HG02623 (cell line): ENCODE results near the gene KRTAP4-5.
"Not testable (repeated sequence)": the region's sequence is repeated elsewhere in the genome, so short reads cannot be mapped to it uniquely, and the experiment has no call there.

Source experiments
- ATAC-seq: cut with Tn5 transposase; IDR thresholded peaks from one replicate; pipeline ENCODE4 v1.9.1; 2021; ENCODE audit warnings: moderate library complexity; ENCODE audit not compliant: unreplicated experiment

Gene KRTAP4-5

GRCh38 chr17:41149652-41149985, at the start of gene KRTAP4-5:
TSS of gene KRTAP4-5 (minus strand) at chr17:41149825. CDS start at chr17:41149767, 58 bp downstream.
- no peak for ATAC-seq

DNA sequence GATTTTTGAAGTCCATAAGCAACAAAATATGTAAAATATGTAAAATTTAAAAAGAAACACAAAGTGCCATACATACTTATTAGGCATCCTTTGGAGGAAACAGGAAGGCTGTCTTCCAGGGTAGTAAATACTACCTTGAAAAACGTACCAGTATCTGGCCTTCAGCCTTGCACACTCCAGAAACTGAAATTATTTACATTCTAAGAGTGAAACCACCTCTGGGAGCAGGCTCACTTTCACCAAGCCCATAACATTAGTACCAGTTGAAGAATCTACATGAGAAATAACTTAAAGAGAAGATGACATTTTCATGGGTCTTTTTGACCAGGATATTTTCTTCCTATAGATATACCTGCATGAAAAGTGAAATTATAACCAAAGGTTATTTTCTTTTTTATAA, 46.4 kb upstream of the KRTAP4-5 start:
- no peak for ATAC-seq

- ATAC-seq, result no peak
These were observed 40.7 kb upstream of the KRTAP4-5 start for GRCh38 chr17:41190328-41190727.

DNA sequence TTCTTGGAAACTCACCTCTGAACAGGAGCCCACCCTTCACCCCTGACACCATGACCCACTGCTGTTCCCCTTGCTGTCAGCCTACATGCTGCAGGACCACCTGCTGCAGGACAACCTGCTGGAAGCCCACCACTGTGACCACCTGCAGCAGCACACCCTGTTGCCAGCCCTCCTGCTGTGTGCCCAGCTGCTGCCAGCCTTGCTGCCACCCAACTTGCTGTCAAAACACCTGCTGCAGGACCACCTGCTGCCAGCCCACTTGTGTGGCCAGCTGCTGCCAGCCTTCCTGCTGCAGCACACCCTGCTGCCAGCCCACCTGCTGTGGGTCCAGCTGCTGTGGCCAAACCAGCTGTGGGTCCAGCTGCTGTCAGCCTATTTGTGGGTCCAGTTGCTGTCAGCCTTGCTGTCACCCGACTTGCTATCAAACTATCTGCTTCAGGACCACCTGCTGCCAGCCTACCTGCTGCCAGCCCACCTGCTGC, 40.3 kb upstream of the KRTAP4-5 start, which contains the start of gene KRTAP9-1:
Gene KRTAP9-1 (plus strand): TSS at position 51 of the 482 bp plus-strand sequence. CDS start 0 bp downstream, at position 51.
- not testable (repeated sequence) for ATAC-seq

DNA sequence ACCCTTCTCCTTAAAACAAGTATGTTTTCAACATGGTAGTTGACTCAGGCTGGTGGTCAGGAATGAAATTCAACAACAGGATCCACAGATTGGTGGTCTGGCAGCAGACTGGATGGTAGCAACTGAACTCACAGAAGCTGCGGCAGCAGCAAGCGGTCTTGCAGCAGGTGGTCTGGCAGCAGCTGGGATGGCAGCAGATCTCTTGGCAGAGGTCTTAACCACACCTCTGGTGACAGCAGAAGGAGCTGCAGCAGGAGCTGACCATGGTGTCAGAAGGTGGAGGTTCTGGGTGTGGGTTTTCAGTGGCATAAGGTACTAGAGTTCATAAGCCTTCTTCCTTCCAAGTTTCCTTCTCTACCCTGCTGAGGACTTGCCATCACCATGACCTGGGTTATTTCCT, 37.2 kb upstream of the KRTAP4-5 start:
- no peak for ATAC-seq

DNA sequence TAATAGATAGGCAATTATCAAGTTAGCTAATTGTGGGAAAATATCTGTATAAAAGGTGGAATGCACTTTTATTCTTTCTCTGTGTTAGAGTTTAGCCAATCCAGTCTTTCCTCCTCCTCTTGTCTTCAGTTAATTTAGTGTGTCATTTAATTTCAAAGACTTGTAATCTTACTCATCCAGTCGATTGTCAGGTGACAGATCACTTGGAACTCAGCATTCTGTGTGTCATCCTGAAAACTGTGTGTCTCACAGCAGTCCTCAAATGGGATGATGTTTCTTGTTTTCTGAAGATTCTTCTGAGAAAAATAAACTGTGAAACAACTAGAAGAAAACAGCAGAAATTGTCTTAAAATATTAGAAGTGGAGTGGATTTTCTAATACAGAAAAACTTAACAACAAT, 35.4 kb upstream of the KRTAP4-5 start:
- ATAC-seq, result no peak

DNA sequence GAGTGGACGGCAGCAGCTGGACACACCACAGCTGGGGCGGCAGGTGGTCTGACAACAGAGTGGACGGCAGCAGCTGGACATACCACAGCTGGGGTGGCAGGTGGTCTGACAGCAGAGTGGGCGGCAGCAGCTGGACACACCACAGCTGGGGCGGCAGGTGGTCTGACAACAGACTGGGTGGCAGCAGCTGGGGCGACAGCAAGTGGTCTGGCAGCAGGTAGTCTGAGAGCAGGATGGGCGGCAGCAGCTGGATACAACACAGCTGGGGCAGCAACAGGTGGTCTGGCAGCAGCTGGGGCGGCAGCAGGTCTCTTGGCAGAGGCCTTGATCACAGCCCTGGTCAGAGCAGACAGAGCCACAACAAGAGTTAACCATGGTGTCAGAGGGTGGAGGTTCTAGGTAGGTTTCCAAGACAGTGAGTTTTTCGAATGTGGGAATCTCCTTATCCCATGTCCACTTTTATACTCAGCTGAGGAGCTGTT, 34.9 kb upstream of the KRTAP4-5 start, which contains the start of gene KRTAP4-1:
Gene KRTAP4-1 (minus strand): TSS at position 432 of the 482 bp plus-strand sequence. CDS start 57 bp downstream, at position 375.
- ATAC-seq, result no peak

DNA sequence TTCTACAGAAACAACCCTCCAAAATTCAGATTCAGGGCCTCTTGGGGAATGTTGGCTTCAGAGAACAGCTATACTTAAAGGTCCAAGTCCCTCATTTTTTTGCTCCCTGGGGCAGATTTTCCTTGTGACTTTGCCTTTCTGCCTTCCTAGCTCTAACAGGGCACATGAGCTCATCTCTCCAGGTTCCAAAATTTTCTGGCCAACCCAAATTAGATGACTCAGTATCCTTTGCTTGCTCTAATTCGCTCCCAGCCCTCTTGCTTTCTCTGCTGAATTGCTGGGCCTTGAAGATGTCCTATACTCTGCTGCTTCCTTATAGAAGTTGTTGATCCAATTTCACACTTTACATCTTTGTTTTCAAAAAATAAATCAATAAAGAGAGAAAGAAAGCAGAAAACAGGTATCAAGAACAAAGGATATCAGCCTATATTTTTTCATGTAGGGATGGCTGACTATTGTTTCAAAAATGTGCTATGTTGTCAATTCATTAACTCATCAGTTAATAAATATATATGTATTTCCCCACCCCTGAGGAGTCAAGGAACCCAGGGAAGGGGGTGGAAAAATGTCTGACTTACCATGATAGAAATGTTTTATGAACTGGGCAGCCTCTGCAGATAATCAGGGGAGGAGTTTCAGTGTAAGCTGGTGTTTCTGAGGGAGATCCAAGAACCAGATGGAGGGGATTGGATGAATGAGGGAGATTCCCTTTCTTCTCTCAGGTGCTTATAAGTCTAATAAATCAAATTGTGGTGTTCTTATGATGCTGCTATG, 29.4 kb upstream of the KRTAP4-5 start:
- no peak for ATAC-seq

GRCh38 chr17:41178341-41178740, 28.7 kb upstream of the KRTAP4-5 start:
- ATAC-seq, result no peak

GRCh38 chr17:41177727-41178271, 28.2 kb upstream of the KRTAP4-5 start, which contains the start of gene KRTAP4-2:
TSS of gene KRTAP4-2 (minus strand) at chr17:41178221. CDS start at chr17:41178164, 57 bp downstream.
- no peak for ATAC-seq

- no peak for ATAC-seq
These were observed 27.2 kb upstream of the KRTAP4-5 start for GRCh38 chr17:41176744-41177387.

DNA sequence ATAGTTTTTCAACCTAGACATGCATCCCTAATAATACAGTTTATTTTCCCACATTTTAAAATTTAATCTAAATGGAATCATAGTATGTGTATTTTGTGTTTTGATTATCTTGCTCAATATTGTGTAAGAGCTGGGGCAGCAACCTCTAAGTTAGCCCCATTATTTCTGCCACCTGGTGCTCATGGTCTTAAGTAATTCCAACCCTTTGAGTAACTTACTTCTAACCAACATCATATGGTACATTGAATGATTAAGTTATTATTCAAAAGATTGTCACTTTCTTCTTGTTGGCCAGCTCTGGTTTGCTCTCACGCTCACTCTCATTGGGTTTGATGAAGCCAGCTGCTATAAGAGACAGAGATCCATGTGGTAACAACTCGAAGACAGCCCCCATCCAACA, 22.3 kb upstream of the KRTAP4-5 start:
- no peak for ATAC-seq

DNA sequence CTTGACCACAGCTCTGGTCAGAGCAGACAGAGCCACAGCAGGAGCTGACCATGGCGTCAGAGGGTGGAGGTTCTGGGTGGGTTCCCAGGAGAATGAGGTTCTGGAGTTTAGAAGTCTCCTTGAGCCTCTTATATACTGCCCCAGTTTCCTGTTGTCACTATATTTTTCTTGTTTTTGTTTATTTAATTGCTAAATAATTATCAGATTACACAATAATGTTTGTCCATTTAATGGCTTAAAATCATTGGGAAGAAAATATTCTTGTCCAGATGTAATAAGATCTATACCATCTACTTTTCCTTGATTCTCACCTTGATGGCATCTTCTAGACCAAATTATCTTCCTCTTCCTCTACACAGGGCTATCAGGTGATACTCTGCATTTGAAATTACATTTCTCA, 18.5 kb upstream of the KRTAP4-5 start, which contains the start of gene KRTAP4-3:
Gene KRTAP4-3 (minus strand): TSS at position 101 of the 400 bp plus-strand sequence. CDS start 49 bp downstream, at position 52.
- ATAC-seq, result no peak

DNA sequence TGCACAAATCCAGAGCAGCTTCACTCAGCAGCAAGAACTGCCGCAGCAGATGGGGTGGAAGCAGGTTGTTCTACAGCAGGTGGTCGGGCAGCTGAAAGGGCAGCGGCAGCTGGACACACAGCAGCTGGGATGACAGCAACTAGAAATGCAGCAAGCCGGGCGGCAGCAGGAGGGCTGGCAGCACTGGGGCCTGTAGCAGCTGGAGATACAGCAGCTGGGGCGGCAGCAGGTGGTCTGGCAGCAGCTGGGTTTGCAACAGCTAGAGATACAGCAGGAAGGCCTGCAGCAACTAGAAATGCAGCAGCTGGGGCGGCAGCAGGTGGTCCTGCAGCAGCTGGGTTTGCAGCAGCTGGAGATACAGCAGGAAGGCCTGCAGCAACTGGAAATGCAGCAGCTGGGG, 17.9 kb upstream of the KRTAP4-5 start:
- ATAC-seq, result no peak

DNA sequence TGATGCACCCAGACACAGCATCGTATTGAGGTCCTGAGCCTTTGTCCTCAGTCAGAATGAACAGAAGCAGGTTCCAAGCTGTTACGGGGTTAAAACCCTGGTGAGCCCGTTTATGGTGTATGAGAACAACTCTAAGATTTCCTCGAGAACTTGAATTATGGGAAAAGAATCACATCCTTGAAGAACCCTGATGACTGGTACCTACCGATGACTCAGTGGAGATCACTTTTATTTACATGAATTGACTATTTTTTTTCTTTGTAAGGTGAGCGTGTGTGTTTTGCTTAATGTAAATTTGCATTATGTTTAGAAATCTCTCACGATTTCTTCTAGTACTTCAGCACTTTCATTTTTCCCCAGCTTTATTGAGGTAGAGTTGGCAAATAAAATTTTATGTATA, 14.2 kb upstream of the KRTAP4-5 start:
- ATAC-seq, result no peak

GRCh38 chr17:41160648-41161047, 11.0 kb upstream of the KRTAP4-5 start, which contains the start of gene KRTAP4-4:
TSS of gene KRTAP4-4 (minus strand) at chr17:41160748. CDS start at chr17:41160691, 57 bp downstream.
- no peak for ATAC-seq

DNA sequence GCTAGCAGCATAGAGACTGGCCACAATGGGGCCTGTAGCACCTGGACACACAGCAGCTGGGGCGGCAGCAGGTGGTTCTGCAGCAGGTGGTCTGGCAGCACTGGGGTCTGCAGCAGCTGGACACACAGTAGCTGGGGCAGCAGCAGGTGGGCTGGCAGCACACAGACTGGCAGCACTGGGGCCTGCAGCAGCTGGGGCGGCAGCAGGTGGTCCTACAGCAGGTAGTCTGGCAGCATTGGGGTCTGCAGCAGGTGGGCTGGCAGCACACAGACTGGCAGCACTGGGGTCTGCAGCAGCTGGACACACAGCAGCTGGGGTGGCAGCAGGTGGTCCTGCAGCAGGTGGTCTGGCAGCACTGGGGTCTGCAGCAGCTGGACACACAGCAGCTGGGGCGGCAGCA, 10.6 kb upstream of the KRTAP4-5 start:
- not testable (repeated sequence) for ATAC-seq

- ATAC-seq, result no peak
These were observed 4.2 kb upstream of the KRTAP4-5 start for GRCh38 chr17:41153856-41154255.

DNA sequence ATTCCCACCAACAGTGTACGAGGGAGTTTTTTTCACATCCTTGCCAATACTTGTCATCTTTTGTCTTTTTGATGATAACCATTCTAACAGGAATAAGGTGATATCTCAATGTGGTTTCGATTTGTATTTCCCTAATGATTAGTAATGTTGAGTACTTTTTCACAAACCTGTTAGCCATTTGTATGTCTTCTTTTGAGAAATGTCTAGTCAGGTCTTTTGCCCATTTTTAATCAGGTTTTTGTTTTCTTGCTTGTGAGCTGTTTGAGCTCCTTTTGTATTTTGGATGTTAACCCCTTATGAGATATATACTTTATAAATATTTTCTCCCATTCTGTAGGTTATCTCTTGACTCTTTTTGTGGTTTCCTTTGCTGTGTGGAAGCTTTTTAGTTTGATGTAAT, 1.9 kb upstream of the KRTAP4-5 start:
- ATAC-seq, result no peak

DNA sequence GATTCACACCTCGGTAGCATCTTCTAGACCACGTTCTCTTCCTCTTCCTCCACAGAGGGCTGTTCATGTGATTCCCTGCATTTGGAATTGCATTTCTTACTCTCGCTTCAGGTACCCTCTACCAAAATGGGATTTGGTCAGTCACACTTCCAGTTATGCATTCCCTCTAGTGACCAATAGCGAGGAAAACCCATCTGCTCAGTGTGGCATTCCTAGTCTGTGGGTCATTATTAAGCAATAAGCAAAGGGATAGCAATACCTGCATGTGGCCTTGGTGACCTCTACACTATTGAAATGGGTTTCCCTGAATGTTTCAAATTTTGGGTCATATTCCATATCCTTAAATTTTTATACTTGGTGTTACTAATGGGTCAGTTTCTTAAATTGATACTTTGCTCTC, 401 bp upstream of the KRTAP4-5 start:
- no peak for ATAC-seq

DNA sequence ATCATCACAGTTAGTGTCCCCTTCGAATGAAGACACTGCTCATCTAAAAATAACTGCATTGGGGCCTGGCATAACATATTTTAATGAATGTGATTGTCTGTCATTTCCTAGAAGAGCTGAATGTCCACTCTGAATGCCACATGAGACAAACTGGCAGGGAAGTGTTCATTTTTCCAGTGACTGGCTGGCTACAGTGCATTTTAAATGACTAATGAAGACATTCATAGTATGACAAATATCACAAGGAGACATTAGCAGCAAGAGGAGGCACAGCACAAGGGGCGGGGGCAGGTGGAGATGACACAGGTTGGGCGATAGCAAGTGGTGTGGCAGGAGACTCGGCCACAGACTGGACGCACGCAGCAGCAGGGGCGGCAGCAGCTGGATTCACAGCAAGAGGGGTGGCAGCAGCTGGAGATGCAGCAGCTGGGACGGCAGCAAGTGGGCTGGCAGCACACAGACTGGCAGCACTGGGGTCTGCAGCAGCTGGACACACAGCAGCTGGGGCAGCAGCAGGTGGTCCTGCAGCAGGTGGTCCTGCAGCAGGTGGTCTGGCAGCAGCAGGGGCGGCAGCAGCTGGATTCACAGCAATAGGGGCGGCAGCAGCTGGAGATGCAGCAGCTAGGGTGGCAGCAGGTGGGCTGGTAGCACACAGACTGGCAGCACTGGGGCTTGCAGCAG, 514 bp downstream of the KRTAP4-5 start:
- not testable (repeated sequence) for ATAC-seq
